GM12878 (cell line): ENCODE data around the gene ETNK2. TPM values are rescaled to one million over a fixed set of nuclear protein-coding genes. Genes with fewer than 3 reads are reported as not detected.

Source experiments
- ATAC-seq: fragments of 200-7000 bp; cut with Tn5 transposase; 3 replicates; pipeline ENCODE4 v1.9.1; 2020; ENCODE audit warnings: mild to moderate bottlenecking, moderate library complexity
- BruUV-seq: library from RNA; stranded (reverse); fragments of 400-500 nt; replicated peaks from 2 replicates; lab custom pipeline; 2021; lab: Mats Ljungman, UMichigan
- CTCF ChIA-PET: fragments of 300-600 bp; sonication (Branson Sonifier 250); formaldehyde crosslinking; extraction: SDS; loops from one replicate; lab custom pipeline; 2021; ENCODE audit warnings: inconsistent platforms; lab: Yijun Ruan, JAX
- POLR2A ChIA-PET: fragments of 350-600 bp; formaldehyde crosslinking; extraction: SDS; loops from one replicate; lab custom pipeline; 2021; ENCODE audit warnings: inconsistent platforms; lab: Charles Lee
- RAD21 ChIA-PET: fragments of 300-600 bp; sonication (Branson Sonifier 250); formaldehyde crosslinking; loops from one replicate; lab custom pipeline; 2023; ENCODE audit warnings: antibody characterized with exemption; ENCODE audit not compliant: unreplicated experiment; lab: Charles Lee
- SMC1A ChIA-PET: fragments of 300-600 bp; sonication (Branson Sonifier 250); formaldehyde crosslinking; loops from one replicate; lab custom pipeline; 2023; ENCODE audit not compliant: unreplicated experiment, uncharacterized antibody; lab: Charles Lee
- DNase-seq: peaks from one replicate; pipeline ENCODE4 v3.0.0-alpha.2; 2011; ENCODE audit warnings: low read depth, low spot score
- FAIRE-seq: peaks from 3 replicates; lab custom pipeline; 2011; peaks lifted over from hg19 to GRCh38; lab: Jason Lieb, UNC
- H2AFZ ChIP-seq: 2 replicates; pipeline ENCODE4 v1.6.0; 2011; ENCODE audit warnings: low read depth, low read length, control low read depth; ENCODE audit not compliant: control insufficient read depth
- H3K27ac ChIP-seq: 2 replicates; pipeline ENCODE4 v1.5.1; 2011; ENCODE audit warnings: control low read depth; ENCODE audit not compliant: control insufficient read depth, insufficient read depth
- H3K27me3 ChIP-seq, 2 experiments: replicated peaks in 1 of 2; 2 replicates each; pipeline versions ENCODE4 v1.6.0 to v1.6.1; 2011; ENCODE audit warnings: low read length in 1 of 2; ENCODE audit not compliant: control insufficient read depth in 2 of 2, insufficient read depth in 2 of 2
- H3K36me3 ChIP-seq, 2 experiments: 2 replicates each; pipeline ENCODE4 v1.5.1; 2011; ENCODE audit warnings: low read length in 1 of 2; ENCODE audit not compliant: control insufficient read depth in 2 of 2, insufficient read depth in 2 of 2
- H3K4me1 ChIP-seq: 2 replicates; pipeline ENCODE4 v1.6.1; 2011; ENCODE audit warnings: mild to moderate bottlenecking, low read length, moderate library complexity, mixed read lengths; ENCODE audit not compliant: control insufficient read depth, insufficient read depth
- H3K4me2 ChIP-seq: 2 replicates; pipeline ENCODE4 v1.6.0; 2011; ENCODE audit warnings: control low read depth; ENCODE audit not compliant: control insufficient read depth, insufficient read depth
- H3K4me3 ChIP-seq: fragments of 200-600 bp; sonication (generic); 2 replicates; pipeline ENCODE4 v1.5.1; 2016
- H3K79me2 ChIP-seq: 2 replicates; pipeline ENCODE4 v1.6.0; 2011; ENCODE audit warnings: low read length; ENCODE audit not compliant: control insufficient read depth, insufficient read depth
- H3K9ac ChIP-seq: 2 replicates; pipeline ENCODE4 v1.8.0; 2011; ENCODE audit warnings: low read length, control low read depth, mixed read lengths; ENCODE audit not compliant: control insufficient read depth, insufficient read depth
- H3K9me3 ChIP-seq: replicated peaks from 3 replicates; pipeline ENCODE4 v1.5.1; 2011; ENCODE audit warnings: mild to moderate bottlenecking, low read length; ENCODE audit not compliant: control insufficient read depth, insufficient read depth
- H4K20me1 ChIP-seq: 2 replicates; pipeline ENCODE4 v1.6.0; 2011; ENCODE audit not compliant: control insufficient read depth, insufficient read depth
- CBX5 ChIP-seq: sonication (generic); IDR thresholded peaks from 2 replicates; pipeline ENCODE4 v1.6.1; 2016; ENCODE audit warnings: low read depth, moderate library complexity, mild to moderate bottlenecking, inconsistent platforms
- GATAD2B ChIP-seq: fragments of 450-650 bp; conservative IDR thresholded peaks from 2 replicates; pipeline ENCODE4 v1.6.1; 2017; ENCODE audit warnings: low read depth, mild to moderate bottlenecking, moderate library complexity
- HDAC2 ChIP-seq: fragments of 200-600 bp; sonication (generic); IDR thresholded peaks from 2 replicates; pipeline ENCODE4 v1.6.1; 2017
- PAX5 ChIP-seq: IDR thresholded peaks from 2 replicates; pipeline ENCODE4 v1.6.1; 2011; ENCODE audit warnings: low read depth, low read length, borderline replicate concordance
- POLR2A ChIP-seq: IDR thresholded peaks from 2 replicates; pipeline ENCODE4 v1.6.1; 2011; ENCODE audit warnings: low read depth, mild to moderate bottlenecking, low read length
- POU2F2 ChIP-seq: IDR thresholded peaks from 3 replicates; pipeline ENCODE4 v1.6.1; 2011; ENCODE audit warnings: low read depth, mild to moderate bottlenecking, low read length, borderline replicate concordance
- RCOR1 ChIP-seq: conservative IDR thresholded peaks from 2 replicates; pipeline ENCODE4 v1.6.1; 2012; ENCODE audit warnings: low read depth, low read length, improper control_type of control experiment
- SP1 ChIP-seq: IDR thresholded peaks from one replicate; pipeline ENCODE4 v1.6.1; 2011; ENCODE audit warnings: low read depth, low read length
- TAF1 ChIP-seq: IDR thresholded peaks from 2 replicates; pipeline ENCODE4 v1.6.1; 2011; ENCODE audit warnings: mild to moderate bottlenecking, low read depth, low read length, borderline replicate concordance
- WGBS: methylation state at CpG from one replicate; pipeline ENCODE4 v1.1.6; 2016; ENCODE audit warnings: low lambda C conversion rate; ENCODE audit not compliant: insufficient replicate concordance, insufficient coverage; ENCODE audit errors: missing lambda C conversion rate; 5-methylcytosine and 5-hydroxymethylcytosine counted together
- in situ Hi-C: fragments of 300-500 bp; cut with MboI; formaldehyde crosslinking; loops from 9 replicates; pipeline ENCODE4 v1.14.3; 2018; ENCODE audit warnings: mixed read lengths
- intact Hi-C: fragments of 100-400 bp; cut with micrococcal nuclease; formaldehyde crosslinking; loops from one replicate; pipeline ENCODE4 v1.14.2; 2022; ENCODE audit not compliant: unreplicated experiment
- polyA plus RNA-seq, 11 experiments: library from polyadenylated mRNA; depleted of rRNA in 4 of 11; unstranded in 6 of 11; stranded (reverse) in 5 of 11; fragments of >200 nt; fragmentation: Nextera tagmentation in 4 of 11; fragmentation: Illumina TruSeq in 1 of 11; extraction: Ambion mirVana in 4 of 11; extraction: Trizol in 1 of 11; gene quantifications; 1 replicate in 1 of 11; 2 replicates in 10 of 11; pipeline versions ENCODE4 v1.2.1 to v1.2.3, GENCODE V29; 2011 to 2016; ENCODE audit warnings: inconsistent platforms in 2 of 11, missing spikeins in 2 of 11, low read depth in 1 of 11
- total RNA-seq, 4 experiments: library from RNA; depleted of rRNA in 3 of 4; stranded (reverse); fragments of >200 nt in 3 of 4; fragmentation: Illumina TruSeq in 1 of 4; extraction: Trizol in 1 of 4; gene quantifications; 2 replicates each; pipeline versions ENCODE4 v1.2.1 to v1.2.3, GENCODE V29; 2013 to 2021
- TF ChIP-seq, protein P1 (sequence below): fragments of 450-650 bp; IDR thresholded peaks from 2 replicates; pipeline ENCODE4 v1.6.1; 2016; ENCODE audit warnings: mild to moderate bottlenecking
- TF ChIP-seq, protein P2 (sequence below): fragments of 450-650 bp; IDR thresholded peaks from 2 replicates; pipeline ENCODE4 v1.6.1; 2017; ENCODE audit warnings: mild to moderate bottlenecking, low read depth, inconsistent platforms; ENCODE audit not compliant: poor library complexity, severe bottlenecking
- TF ChIP-seq, protein P3 (sequence below): fragments of 450-650 bp; formaldehyde crosslinking; IDR thresholded peaks from 2 replicates; pipeline ENCODE4 v1.4.0; 2020; ENCODE audit warnings: mild to moderate bottlenecking, moderate library complexity

Gene ETNK2
- total and polyA plus RNA-seq, 10 of the 15 experiments (the other 5 are each of a cell fraction or from before 2014, with no cell fraction given), result 0.14 TPM; not detected in 9

DNA sequence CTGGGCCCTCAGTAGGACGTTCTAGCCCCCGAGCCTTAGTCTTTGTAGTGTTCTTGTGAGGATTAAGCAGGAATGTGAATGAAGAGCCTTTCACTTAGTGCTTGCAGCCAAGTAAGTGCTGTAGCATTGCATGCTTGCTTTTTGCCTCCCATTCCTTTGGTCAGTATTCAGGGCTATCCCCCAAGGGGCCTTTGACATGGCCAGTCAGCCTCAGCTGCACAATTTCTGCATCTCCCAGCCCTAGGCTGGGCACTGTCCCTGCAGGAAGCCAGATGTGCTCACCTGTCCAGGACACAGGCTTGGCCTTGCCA is 48.5 kb downstream of the ETNK2 start:
- Histone ChIP-seq H2AFZ (no peak overlapping the region), H3K27ac (no peak overlapping the region), H3K9me3 (no peaks in the 10 kb centered on the region), H3K27me3 (no peaks in the 10 kb centered on the region), H3K4me2 (no peak overlapping the region), H3K79me2 (no peaks in the 10 kb centered on the region), H3K4me3 (no peak overlapping the region), H3K4me1 (peaks cover 3% of the 10 kb centered on the region; the same call in 1 of the 2 replicates), H4K20me1 (no peaks in the 10 kb centered on the region), H3K9ac (no peak overlapping the region), H3K36me3 (no peaks in the 10 kb centered on the region)
- 54% methylated on average over 2 of the region's 2 CpGs for WGBS
- ChIA-PET RAD21 (interaction anchor here (1.6 kb wide), 1 partner anchor 12 kb away, joined by 5 read pairs; no protein-coding TSS in a partner anchor), POLR2A (interaction anchor here (0.6 kb wide), 2 partner anchors 30 to 207 kb away, joined by 3 to 5 read pairs; partner anchors contain the start of gene SOX13), SMC1A (interaction anchor here (0.6 to 1.1 kb wide), 3 partner anchors 8 to 1332 kb away, joined by 3 to 5 read pairs (median 4); no protein-coding TSS in a partner anchor), CTCF (interaction anchor here (1.3 to 2.2 kb wide), 2 partner anchors 11 to 25 kb away, joined by 3 to 7 read pairs; no protein-coding TSS in a partner anchor)
- DNase-seq, result no peak
- in situ Hi-C loops, result no loop called here
- TF ChIP-seq, protein P1, sequence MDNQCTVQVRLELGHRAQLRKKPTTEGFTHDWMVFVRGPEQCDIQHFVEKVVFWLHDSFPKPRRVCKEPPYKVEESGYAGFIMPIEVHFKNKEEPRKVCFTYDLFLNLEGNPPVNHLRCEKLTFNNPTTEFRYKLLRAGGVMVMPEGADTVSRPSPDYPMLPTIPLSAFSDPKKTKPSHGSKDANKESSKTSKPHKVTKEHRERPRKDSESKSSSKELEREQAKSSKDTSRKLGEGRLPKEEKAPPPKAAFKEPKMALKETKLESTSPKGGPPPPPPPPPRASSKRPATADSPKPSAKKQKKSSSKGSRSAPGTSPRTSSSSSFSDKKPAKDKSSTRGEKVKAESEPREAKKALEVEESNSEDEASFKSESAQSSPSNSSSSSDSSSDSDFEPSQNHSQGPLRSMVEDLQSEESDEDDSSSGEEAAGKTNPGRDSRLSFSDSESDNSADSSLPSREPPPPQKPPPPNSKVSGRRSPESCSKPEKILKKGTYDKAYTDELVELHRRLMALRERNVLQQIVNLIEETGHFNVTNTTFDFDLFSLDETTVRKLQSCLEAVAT, result no peak
- no peak for TF ChIP-seq POU2F2
- no peak for TF ChIP-seq GATAD2B
- no peak for TF ChIP-seq CBX5
- no peak for TF ChIP-seq POLR2A
- TF ChIP-seq, protein P2, sequence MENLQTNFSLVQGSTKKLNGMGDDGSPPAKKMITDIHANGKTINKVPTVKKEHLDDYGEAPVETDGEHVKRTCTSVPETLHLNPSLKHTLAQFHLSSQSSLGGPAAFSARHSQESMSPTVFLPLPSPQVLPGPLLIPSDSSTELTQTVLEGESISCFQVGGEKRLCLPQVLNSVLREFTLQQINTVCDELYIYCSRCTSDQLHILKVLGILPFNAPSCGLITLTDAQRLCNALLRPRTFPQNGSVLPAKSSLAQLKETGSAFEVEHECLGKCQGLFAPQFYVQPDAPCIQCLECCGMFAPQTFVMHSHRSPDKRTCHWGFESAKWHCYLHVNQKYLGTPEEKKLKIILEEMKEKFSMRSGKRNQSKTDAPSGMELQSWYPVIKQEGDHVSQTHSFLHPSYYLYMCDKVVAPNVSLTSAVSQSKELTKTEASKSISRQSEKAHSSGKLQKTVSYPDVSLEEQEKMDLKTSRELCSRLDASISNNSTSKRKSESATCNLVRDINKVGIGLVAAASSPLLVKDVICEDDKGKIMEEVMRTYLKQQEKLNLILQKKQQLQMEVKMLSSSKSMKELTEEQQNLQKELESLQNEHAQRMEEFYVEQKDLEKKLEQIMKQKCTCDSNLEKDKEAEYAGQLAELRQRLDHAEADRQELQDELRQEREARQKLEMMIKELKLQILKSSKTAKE, result no peak
- TF ChIP-seq, protein P3, sequence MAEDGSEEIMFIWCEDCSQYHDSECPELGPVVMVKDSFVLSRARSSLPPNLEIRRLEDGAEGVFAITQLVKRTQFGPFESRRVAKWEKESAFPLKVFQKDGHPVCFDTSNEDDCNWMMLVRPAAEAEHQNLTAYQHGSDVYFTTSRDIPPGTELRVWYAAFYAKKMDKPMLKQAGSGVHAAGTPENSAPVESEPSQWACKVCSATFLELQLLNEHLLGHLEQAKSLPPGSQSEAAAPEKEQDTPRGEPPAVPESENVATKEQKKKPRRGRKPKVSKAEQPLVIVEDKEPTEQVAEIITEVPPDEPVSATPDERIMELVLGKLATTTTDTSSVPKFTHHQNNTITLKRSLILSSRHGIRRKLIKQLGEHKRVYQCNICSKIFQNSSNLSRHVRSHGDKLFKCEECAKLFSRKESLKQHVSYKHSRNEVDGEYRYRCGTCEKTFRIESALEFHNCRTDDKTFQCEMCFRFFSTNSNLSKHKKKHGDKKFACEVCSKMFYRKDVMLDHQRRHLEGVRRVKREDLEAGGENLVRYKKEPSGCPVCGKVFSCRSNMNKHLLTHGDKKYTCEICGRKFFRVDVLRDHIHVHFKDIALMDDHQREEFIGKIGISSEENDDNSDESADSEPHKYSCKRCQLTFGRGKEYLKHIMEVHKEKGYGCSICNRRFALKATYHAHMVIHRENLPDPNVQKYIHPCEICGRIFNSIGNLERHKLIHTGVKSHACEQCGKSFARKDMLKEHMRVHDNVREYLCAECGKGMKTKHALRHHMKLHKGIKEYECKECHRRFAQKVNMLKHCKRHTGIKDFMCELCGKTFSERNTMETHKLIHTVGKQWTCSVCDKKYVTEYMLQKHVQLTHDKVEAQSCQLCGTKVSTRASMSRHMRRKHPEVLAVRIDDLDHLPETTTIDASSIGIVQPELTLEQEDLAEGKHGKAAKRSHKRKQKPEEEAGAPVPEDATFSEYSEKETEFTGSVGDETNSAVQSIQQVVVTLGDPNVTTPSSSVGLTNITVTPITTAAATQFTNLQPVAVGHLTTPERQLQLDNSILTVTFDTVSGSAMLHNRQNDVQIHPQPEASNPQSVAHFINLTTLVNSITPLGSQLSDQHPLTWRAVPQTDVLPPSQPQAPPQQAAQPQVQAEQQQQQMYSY (CRISPR knock-in tag), result no peak
- TF ChIP-seq TAF1, result no peak
- TF ChIP-seq SP1, result no peak
- TF ChIP-seq PAX5, result no peak
- TF ChIP-seq HDAC2, result no peak
- TF ChIP-seq RCOR1, result no peak
- intact Hi-C loops, result no loop called here
- FAIRE-seq, result no peak
- BruUV-seq, result no TSS peak
- no peak for ATAC-seq
